Esophagus (tissue), 2 donors: ENCODE results near the gene PNMA6F. TPM values are rescaled to one million over a fixed set of nuclear protein-coding genes. Genes with fewer than 3 reads are reported as not detected.

ENCODE experiments used
- H3K27ac ChIP-seq, 2 donors: one replicate each; pipeline ENCODE4 v1.5.1; 2013; ENCODE audit warnings: low read depth in 2 of 2, mild to moderate bottlenecking in 2 of 2, inconsistent platforms in 1 of 2, low read length in 1 of 2, moderate library complexity in 1 of 2
- H3K27me3 ChIP-seq, 2 donors: one replicate each; pipeline ENCODE4 v1.6.1; 2013; ENCODE audit warnings: low read length in 2 of 2, control low read depth in 1 of 2, mild to moderate bottlenecking in 1 of 2; ENCODE audit not compliant: insufficient read depth in 2 of 2, control insufficient read depth in 1 of 2
- H3K36me3 ChIP-seq, 2 donors: one replicate each; pipeline ENCODE4 v1.6.1; 2013; ENCODE audit warnings: low read length in 1 of 2; ENCODE audit not compliant: control insufficient read depth in 2 of 2, insufficient read depth in 2 of 2
- H3K4me1 ChIP-seq, 2 donors: one replicate each; pipeline ENCODE4 v1.6.1; 2013; ENCODE audit warnings: low read length in 1 of 2; ENCODE audit not compliant: control insufficient read depth in 2 of 2, insufficient read depth in 2 of 2
- H3K4me3 ChIP-seq, 2 donors: one replicate each; pipeline ENCODE4 v1.5.1; 2013; ENCODE audit warnings: low read length in 2 of 2, mild to moderate bottlenecking in 2 of 2, low read depth in 1 of 2, moderate library complexity in 1 of 2
- H3K9me3 ChIP-seq, 2 donors: one replicate each; pipeline ENCODE4 v1.6.1; 2013; ENCODE audit warnings: mild to moderate bottlenecking in 2 of 2, low read depth in 1 of 2, low read length in 1 of 2, moderate library complexity in 1 of 2; ENCODE audit not compliant: control insufficient read depth in 2 of 2, insufficient read depth in 1 of 2
- WGBS, 2 donors: extraction: QIAGEN DNeasy Blood & Tissue Kit; methylation state at CpG; one replicate each; pipeline ENCODE4 v1.1.7; 2013; 5-methylcytosine and 5-hydroxymethylcytosine counted together
- polyA plus RNA-seq, 2 donors: library from polyadenylated mRNA; stranded (reverse); fragments of 200-250 nt; gene quantifications; one replicate each; pipeline ENCODE4 v1.2.3, GENCODE V29; 2013
- donor health status: healthy with polysubstance abuse.
- donor health status: Bipolar disorder and iron deficiency.

The PNMA6F gene
- polyA plus RNA-seq, 2 donors: not detected

GRCh38 chrX:153352858-153353257, 31.3 kb upstream of the PNMA6F start:
- 84 to 90% methylated on average over 3 of the region's 3 CpGs for WGBS, 2 donors
- Histone ChIP-seq H3K27me3 (peaks cover 0 to 3% of the 10 kb centered on the region in 2 donors), H3K27ac (no peak overlapping the region), H3K36me3 (no peaks in the 10 kb centered on the region), H3K9me3 (peaks cover under 1 to 5% of the 10 kb centered on the region in 2 donors), H3K4me3 (no peak overlapping the region), H3K4me1 (no peaks in the 10 kb centered on the region)

GRCh38 chrX:153351981-153352380, 30.4 kb upstream of the PNMA6F start:
- H3K9me3 ChIP-seq: peaks cover 0 to 5% of the 10 kb centered on the region in 2 donors
- H3K36me3 ChIP-seq: peaks cover 0 to 7% of the 10 kb centered on the region in 2 donors
- H3K27ac ChIP-seq: no peak overlapping the region
- no peak overlapping the region for H3K4me3 ChIP-seq
- H3K27me3 ChIP-seq: peaks cover 0 to 3% of the 10 kb centered on the region in 2 donors
- H3K4me1 ChIP-seq: no peaks in the 10 kb centered on the region
- 81 to 85% methylated on average over 8 of the region's 8 CpGs for WGBS, 2 donors

GRCh38 chrX:153349952-153350351, 28.4 kb upstream of the PNMA6F start:
- H3K27me3 ChIP-seq: peaks cover 0 to 3% of the 10 kb centered on the region in 2 donors
- H3K4me3 ChIP-seq: no peak overlapping the region
- peaks cover 0 to 10% of the 10 kb centered on the region in 2 donors for H3K36me3 ChIP-seq
- H3K9me3 ChIP-seq: no peaks in the 10 kb centered on the region
- no peaks in the 10 kb centered on the region for H3K4me1 ChIP-seq
- no peak overlapping the region for H3K27ac ChIP-seq
- 90 to 98% methylated on average over 5 of the region's 5 CpGs for WGBS, 2 donors

- no peak overlapping the region for H3K27ac ChIP-seq
- no peaks in the 10 kb centered on the region for H3K4me1 ChIP-seq
- no peaks in the 10 kb centered on the region for H3K9me3 ChIP-seq
- peaks cover 0 to 10% of the 10 kb centered on the region in 2 donors for H3K36me3 ChIP-seq
- H3K27me3 ChIP-seq: no peaks in the 10 kb centered on the region
- WGBS, 2 donors: 83 to 87% methylated on average over 8 of the region's 8 CpGs
- H3K4me3 ChIP-seq: no peak overlapping the region
Observed at GRCh38 chrX:153348421-153348820, 26.9 kb upstream of the PNMA6F start.

- Histone ChIP-seq H3K27ac (no peak overlapping the region), H3K36me3 (peaks cover 0 to 10% of the 10 kb centered on the region in 2 donors), H3K27me3 (no peaks in the 10 kb centered on the region), H3K4me1 (no peaks in the 10 kb centered on the region), H3K9me3 (no peaks in the 10 kb centered on the region), H3K4me3 (no peak overlapping the region)
- WGBS, 2 donors: 94 to 98% methylated on average over 38 of the region's 38 CpGs
Observed at GRCh38 chrX:153347530-153347929, 26.0 kb upstream of the PNMA6F start.

- Histone ChIP-seq H3K36me3 (peaks cover 0 to 10% of the 10 kb centered on the region in 2 donors), H3K27ac (no peak overlapping the region), H3K4me1 (no peaks in the 10 kb centered on the region), H3K27me3 (no peaks in the 10 kb centered on the region), H3K9me3 (no peaks in the 10 kb centered on the region), H3K4me3 (no peak overlapping the region)
- 53 to 76% methylated on average over 2 of the region's 2 CpGs for WGBS, 2 donors
Observed at GRCh38 chrX:153343674-153344073, 22.1 kb upstream of the PNMA6F start.

- H3K36me3 ChIP-seq: peaks cover 0 to 10% of the 10 kb centered on the region in 2 donors
- H3K9me3 ChIP-seq: no peaks in the 10 kb centered on the region
- WGBS, 2 donors: 70 to 75% methylated on average over 9 of the region's 9 CpGs
- no peak overlapping the region for H3K4me3 ChIP-seq
- H3K27me3 ChIP-seq: no peaks in the 10 kb centered on the region
- no peaks in the 10 kb centered on the region for H3K4me1 ChIP-seq
- no peak overlapping the region for H3K27ac ChIP-seq
Observed at GRCh38 chrX:153342762-153343558, 21.4 kb upstream of the PNMA6F start.

- 89 to 94% methylated on average over 6 of the region's 6 CpGs for WGBS, 2 donors
- Histone ChIP-seq H3K36me3 (no peaks in the 10 kb centered on the region), H3K9me3 (no peaks in the 10 kb centered on the region), H3K27ac (no peak overlapping the region), H3K27me3 (no peaks in the 10 kb centered on the region), H3K4me3 (no peak overlapping the region), H3K4me1 (no peaks in the 10 kb centered on the region)
Observed at GRCh38 chrX:153340111-153340510, 18.5 kb upstream of the PNMA6F start.

- WGBS, 2 donors: 85 to 96% methylated on average over 4 of the region's 4 CpGs
- Histone ChIP-seq H3K4me3 (no peak overlapping the region), H3K27ac (no peak overlapping the region), H3K27me3 (no peaks in the 10 kb centered on the region), H3K36me3 (no peaks in the 10 kb centered on the region), H3K9me3 (no peaks in the 10 kb centered on the region), H3K4me1 (no peaks in the 10 kb centered on the region)
Observed at GRCh38 chrX:153339662-153340061, 18.1 kb upstream of the PNMA6F start.

- no peaks in the 10 kb centered on the region for H3K36me3 ChIP-seq
- no peaks in the 10 kb centered on the region for H3K4me1 ChIP-seq
- H3K4me3 ChIP-seq: no peak overlapping the region
- no peaks in the 10 kb centered on the region for H3K27me3 ChIP-seq
- peaks cover 0 to 2% of the 10 kb centered on the region in 2 donors for H3K9me3 ChIP-seq
- 83 to 94% methylated on average over 7 of the region's 7 CpGs for WGBS, 2 donors
- H3K27ac ChIP-seq: no peak overlapping the region
Observed at GRCh38 chrX:153338836-153339235, 17.3 kb upstream of the PNMA6F start.
